Thoracic aorta endothelial cell (primary cell): ENCODE data around the gene IQSEC2. TPM values are rescaled to one million over a fixed set of nuclear protein-coding genes. Genes with fewer than 3 reads are reported as not detected.

Source experiments
- small RNA-seq: library from RNA; depleted of rRNA; stranded (forward); fragments of <200 nt; gene quantifications from one replicate; pipeline ENCODE3, GENCODE V24; 2012
- total RNA-seq: library from RNA; depleted of rRNA; stranded (reverse); fragments of >200 nt; gene quantifications from 2 replicates; pipeline ENCODE4 v1.2.3, GENCODE V29; 2012

Gene IQSEC2
- total RNA-seq = 6.2 and 6.5 TPM in 2 replicates

DNA sequence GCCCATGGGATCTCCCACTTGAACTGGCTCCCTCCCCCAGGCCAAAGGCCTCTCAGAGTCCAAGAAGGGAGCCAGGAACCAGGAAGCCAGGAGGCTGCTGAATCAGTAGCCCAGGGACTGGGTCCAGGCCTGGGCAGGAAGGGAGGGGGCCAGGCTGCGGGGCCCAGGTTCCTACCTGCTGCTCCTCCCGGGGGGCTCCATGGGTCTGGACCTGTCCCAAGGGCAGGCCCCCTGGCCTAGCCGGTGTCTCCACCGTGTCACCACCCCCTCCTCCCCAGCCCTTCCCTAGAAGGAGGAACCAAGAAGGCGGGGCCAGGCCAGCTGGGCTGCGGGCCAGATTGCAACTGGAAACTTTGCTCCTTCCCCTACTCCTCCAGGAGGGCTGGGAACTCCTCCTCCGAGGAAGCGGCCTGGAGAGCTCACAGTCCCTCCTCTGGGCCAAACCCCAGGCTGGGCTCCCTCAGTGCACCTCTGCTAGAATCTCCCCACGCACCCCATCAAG lies at the start of gene IQSEC2:
TSS of gene IQSEC2 (minus strand) at position 264 of the 502 bp plus-strand sequence.

GRCh38 chrX:53224860-53225797 lies 56.3 kb downstream of the IQSEC2 start, which contains the start of gene KDM5C:
Gene KDM5C (minus strand): TSS chrX:53225207. CDS start chrX:53224889, 318 bp downstream.

Small RNA genes lying within 50 kb of the gene (small RNA-seq; reads per million reads assigned to genes)
- not detected for gene RF00019

Other genes starting within 250 kb of the IQSEC2 start
- 2.8 and 3.2 TPM in 2 replicates for gene GPR173, start 232.8 kb downstream of the IQSEC2 start, total RNA-seq
- gene TSPYL2, start 199.2 kb downstream of the IQSEC2 start, total RNA-seq = 6.7 and 7.7 TPM in 2 replicates
- 8.5 and 10.5 TPM in 2 replicates for gene KANTR, start 187.4 kb downstream of the IQSEC2 start, total RNA-seq
- 79.9 and 119 TPM in 2 replicates for gene KDM5C, start 56.4 kb downstream of the IQSEC2 start, total RNA-seq
- 57.2 and 67.2 TPM in 2 replicates for gene SMC1A, start 141.1 kb upstream of the IQSEC2 start, total RNA-seq
- gene RIBC1, start 141.3 kb upstream of the IQSEC2 start, total RNA-seq = 0.13 TPM in 1 of 2 replicates, not detected in the other
- gene HSD17B10, start 152.8 kb upstream of the IQSEC2 start, total RNA-seq = 47.6 and 57.4 TPM in 2 replicates